DOHH2 (cell line): Measurements from ENCODE around the gene KIAA1614.

Experiments
- CTCF ChIP-seq: fragments of 200-600 bp; sonication (generic); IDR thresholded peaks from one replicate; pipeline ENCODE4 v1.5.1; 2014; ENCODE audit warnings: antibody characterized with exemption, mild to moderate bottlenecking, low read depth, low read length; ENCODE audit not compliant: poor library complexity, severe bottlenecking
- EZH2phosphoT487 ChIP-seq: fragments of 200-600 bp; sonication (generic); IDR thresholded peaks from 2 replicates; pipeline ENCODE4 v1.6.1; 2017; ENCODE audit warnings: borderline replicate concordance, mild to moderate bottlenecking, antibody characterized with exemption, low read length, moderate library complexity, mixed read lengths

DNA sequence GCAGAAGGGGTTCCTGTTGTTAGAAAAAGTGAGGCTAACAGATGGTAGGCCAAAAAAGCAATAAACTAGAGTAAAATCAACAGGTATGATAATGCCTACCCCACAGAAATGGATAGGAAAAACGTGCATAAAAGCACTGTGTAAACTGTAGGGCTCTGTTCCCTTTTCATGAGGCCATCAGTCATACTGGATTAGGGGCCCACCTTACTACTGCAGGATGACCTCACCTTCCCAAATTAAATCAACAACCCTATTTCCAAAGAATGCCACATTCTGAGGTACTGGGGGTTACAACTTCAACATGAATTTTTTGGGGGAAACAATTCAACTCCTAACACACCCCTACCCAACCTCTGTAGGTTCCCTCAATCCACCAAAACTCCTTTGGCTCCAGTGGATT is 54.9 kb downstream of the KIAA1614 start:
- TF ChIP-seq CTCF (no peak), EZH2phosphoT487 (no peak)
